Measurements from ENCODE around the gene TTC8. TPM values are rescaled to one million over a fixed set of nuclear protein-coding genes. Genes with fewer than 3 reads are reported as not detected.
"Not testable (repeated sequence)": the region's sequence is repeated elsewhere in the genome, so short reads cannot be mapped to it uniquely, and the experiment has no call there.

TTC8 gene
- 10 to 100 TPM; 35.9 to 39.7 (median 36.8) TPM for polyA plus RNA-seq (ENCODE audit: insufficient read length in 3 of 3)

DNA sequence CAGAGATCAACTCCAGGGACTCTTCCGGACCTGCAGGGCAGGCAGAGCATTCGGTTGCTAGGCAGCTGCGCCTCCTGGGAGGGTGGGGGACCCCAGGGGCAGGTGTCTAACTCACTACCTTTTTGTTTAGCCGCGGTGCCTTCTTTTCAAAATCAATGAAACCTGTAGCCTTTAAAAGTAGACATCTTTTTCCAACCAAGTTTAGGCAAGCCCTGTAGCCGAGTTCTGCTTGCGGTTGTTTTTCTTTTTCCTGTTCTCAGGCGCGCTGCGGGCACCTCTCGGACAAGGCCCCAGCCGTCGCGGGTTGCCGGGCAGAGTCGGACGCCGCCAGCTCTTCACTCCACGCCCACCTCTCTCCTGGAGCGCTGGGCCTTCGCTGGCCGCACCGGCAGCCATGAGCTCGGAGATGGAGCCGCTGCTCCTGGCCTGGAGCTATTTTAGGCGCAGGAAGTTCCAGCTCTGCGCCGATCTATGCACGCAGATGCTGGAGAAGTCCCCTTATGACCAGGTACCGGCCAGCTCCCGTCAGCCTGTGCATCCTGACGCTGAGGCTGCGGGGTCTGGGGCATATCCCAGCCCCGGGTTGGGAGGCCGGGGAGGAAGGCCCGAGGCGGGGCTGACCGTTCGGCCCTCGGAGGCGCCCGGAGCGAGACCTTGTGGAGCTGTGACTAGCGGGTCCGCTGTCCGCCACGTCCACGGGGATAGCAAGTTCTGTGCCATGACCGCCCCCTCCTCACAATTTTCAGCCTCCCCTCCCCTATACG is at the start of gene TTC8:
Gene TTC8, plus strand, starts transcription at position 338 of the 764 bp plus-strand sequence. Its CDS starts 57 bp downstream, at position 395.
- peak; percentile 80 to 88 (median 83) for DNase-seq (ENCODE audit: low read depth in 3 of 3, low spot score in 2 of 3)

DNA sequence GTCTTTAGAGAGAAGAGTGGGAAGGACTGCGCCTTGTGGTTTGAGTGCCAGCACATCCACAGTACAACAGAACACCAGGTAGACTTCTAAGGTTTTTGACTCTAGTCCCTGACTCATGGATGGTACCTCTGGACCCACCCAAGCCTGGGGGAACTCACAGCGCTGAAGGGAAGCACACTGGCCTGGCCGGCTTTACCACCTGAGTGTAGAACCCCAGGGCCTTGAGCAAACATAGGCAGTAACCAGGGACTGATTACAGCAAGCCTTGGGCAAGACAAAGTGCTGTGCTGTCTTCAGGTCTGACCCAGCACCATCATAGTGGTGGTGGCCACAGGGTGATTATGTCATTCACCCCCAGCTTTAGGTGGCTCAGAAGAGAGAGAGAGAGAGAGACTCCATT is 48.9 kb upstream of the TTC8 start:
- no peak for DNase-seq (ENCODE audit: low read depth in 3 of 3, low spot score in 2 of 3)

GRCh38 chr14:88785911-88786310 is 38.5 kb upstream of the TTC8 start:
- no peak for DNase-seq (ENCODE audit: low read depth in 3 of 3, low spot score in 2 of 3)

DNA sequence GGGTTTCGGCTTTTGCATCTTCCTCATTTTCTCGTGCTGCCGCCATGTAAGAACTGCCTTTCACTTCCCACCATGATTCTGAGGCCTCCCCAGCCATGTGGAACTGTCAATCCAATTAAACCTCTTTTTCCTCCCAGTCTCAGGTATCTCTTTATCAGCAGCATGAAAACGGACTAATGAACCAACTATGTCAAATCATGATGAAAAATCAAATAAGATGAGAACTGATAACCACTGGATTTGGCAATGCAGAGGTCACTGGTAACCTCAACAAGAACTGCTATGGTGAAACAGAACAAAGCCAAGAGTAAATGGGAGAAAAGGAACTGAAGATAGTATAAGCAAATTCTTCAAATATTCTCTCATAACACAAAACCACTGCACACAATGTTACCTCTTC is 37.7 kb upstream of the TTC8 start:
- no peak for DNase-seq (ENCODE audit: low read depth in 3 of 3, low spot score in 2 of 3)

GRCh38 chr14:88789573-88789972 is 34.9 kb upstream of the TTC8 start:
- DNase-seq (ENCODE audit: low read depth in 3 of 3, low spot score in 2 of 3), result not testable (repeated sequence)

DNA sequence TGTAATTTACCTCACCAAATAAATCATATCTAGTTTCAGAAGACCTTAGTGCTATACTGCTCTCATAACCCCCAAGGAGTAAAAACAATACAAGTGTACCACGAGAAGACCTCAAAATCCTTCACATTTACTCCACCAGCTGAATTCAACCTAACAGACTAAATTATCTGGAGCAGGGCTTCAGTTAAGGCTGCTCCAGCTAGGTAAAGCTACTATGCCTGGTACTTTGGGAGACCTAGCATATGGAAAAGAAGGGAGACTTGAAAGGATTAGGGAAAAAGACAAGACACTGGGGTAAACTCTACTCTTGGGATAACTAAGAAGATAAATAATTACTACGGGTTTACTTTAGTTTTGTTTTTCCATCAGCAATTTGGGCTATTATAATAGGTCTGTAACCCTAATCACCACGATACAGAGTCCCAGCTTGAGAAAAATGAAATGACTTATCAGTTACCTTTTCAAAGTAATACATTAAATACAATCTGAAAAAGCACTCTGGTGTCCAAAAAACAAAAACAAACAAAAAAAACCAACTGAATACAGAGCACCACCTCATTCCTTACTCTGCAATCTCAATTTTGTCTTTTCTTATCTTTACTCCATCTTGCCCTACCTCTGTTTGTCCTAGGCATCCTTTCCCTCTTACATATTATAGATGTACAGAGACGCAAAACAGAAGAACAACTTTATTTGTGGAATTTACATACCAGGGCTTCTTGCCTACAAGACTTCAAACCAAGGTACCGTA is 33.8 kb upstream of the TTC8 start:
- DNase-seq (ENCODE audit: low read depth in 3 of 3, low spot score in 2 of 3), result no peak

DNA sequence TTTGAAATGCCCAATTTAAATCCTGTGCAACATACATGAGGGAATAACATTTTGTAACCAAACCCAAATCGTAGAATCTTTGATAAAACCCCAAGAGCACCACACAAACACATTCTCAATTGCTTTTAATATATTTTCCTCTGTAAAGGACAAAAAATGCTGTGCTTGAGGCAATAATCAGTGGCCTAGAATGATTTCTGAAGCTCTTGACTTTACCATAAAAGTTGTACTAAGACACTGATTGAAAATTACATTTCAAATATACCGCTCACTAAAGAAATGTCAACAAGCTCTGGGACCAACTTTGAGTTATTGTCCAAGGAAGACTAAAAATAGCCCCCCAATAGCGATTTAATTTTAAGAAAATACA is 33.2 kb upstream of the TTC8 start:
- no peak for DNase-seq (ENCODE audit: low read depth in 3 of 3, low spot score in 2 of 3)

DNA sequence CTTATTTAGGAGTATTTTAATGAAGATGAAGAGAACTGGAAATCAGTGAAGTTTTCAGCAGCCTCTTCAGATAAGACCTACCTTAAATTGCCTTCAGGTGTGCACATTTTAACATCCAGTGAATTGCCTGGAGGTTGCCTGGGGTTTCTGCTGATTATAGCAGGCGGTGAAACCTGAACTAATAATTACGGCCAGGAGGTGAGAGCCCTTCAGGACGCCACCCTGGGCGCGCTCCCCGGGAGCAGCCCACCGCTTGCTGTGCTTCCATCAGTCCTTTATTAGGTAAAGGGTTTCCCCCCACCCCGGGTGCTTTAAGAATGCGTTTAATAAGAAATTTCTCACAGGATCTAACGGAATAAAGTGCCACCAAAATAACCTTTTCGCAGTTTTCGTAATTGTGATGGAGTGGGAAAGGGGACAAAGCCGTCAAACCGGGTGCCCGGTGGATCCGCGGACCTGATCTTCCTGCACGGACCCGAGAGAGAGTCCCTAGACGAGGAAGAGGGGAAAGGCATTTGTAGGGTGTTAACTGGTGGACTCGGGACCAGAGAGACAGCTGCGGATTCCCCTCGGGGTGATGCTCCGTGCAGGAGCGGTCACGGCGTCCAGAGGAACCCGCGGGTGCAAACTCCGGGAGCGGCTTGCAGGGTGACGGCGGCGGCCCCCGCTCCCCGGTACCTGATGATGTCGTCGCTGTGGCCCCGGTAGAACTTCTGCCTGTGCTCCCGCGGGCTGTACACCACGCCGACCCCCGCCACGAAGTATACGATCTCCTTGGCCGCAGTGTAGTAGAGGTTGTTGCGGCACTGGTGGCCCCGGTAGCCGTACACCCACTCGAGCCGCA is 32.6 kb upstream of the TTC8 start:
- no peak for DNase-seq (ENCODE audit: low read depth in 3 of 3, low spot score in 2 of 3)

DNA sequence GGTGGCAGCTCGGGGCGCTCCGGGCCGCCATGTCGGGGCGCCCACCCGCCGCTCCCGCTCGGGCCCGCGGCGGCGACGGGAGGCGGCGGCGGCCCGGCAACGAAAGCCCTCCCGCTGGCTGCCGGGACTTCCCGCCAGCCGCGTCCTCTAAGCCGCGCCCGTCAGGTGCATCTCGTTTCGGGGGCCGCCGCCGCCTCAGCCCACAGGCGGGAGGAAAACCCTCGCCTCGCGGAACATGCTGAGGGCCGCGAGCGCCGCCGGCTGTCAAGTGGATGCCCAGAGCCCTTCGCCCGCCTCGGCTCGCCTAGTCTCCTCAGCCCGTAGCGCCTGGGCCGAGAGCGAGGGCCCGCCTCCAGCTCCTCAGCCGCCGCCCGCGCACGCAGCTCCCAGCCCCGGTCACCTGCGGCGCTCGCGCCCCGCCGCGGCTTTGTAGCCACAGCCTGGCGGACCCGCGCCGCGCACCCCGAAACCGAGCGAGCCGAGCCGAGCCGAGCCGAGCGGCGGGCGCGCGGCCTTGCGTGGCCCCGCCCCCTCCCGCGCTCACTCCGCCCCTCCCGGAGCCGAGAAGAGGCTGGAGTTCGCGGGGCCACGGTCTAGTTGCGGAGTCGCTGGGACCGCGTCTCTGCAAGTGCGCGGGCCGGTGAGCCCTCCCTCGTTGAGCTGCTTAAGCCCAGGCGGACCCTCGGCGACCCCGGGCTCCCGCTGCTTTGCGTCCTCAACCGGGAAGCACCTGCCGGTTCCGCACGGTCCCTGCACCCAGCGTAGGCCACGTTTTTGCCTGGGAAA is 31.8 kb upstream of the TTC8 start, which contains the start of gene EML5:
Gene EML5, minus strand, starts transcription at position 481 of the 786 bp plus-strand sequence. Its CDS starts 450 bp downstream, at position 31.
- DNase-seq (ENCODE audit: low read depth in 3 of 3, low spot score in 2 of 3), result peak; percentile 18 to 60 (median 45)

DNA sequence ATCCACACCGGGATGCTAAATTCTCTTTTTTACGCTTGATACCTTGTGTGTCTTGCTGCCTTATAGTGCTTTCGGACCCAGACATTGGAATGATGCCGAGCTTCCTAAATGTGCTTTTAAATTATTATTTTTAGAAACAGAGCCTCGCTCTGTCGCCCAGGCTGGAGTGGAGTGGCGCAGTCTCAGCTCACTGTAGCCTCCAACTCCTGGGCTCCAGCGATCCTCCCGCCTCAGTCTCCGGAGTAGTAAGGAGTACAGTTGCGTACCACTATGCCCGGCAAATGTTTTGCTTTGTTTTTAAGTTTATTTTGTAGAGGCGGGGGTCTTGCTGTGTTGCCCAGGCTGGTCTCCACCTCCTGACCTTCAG is 31.2 kb upstream of the TTC8 start:
- DNase-seq (ENCODE audit: low read depth in 3 of 3, low spot score in 2 of 3), result no peak

DNA sequence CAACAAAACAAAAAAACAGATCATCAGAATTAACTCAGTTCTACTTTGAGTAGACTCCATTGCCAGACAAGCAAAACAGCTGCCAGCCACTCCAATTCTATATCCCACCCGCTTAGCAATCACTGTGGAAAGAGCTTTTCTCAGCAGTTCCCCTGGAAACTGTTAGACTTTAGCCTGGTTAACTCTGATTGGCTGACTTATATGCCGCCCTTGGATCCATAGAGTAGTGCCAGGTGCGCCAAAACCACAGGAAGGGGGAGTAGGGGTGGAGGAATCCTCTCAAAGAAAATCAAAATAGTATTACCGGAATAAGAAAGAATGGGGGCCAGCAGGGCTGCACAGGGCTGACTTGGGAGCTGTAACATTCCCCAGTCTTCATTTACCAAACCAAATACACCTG is 26.3 kb upstream of the TTC8 start:
- no peak for DNase-seq (ENCODE audit: low read depth in 3 of 3, low spot score in 2 of 3)

DNA sequence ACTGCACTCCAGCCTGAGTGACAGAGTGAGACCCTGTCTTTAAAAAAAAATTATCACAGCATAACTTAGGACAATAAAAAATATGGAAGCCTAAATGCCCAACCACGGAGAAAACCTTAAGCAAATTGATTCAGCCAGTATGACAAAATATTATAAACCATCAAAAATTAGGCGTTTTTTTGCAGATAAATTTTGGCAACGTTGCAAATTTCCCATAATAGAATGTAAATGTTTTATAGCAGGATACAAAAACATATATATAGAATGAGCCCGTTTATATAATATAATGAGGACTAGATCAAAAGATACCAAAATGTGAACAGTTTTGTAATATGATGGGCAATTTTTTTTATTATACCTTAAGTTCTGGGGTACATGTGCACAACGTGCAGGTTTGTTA is 24.9 kb upstream of the TTC8 start:
- no peak for DNase-seq (ENCODE audit: low read depth in 3 of 3, low spot score in 2 of 3)

GRCh38 chr14:88802596-88802995 is 21.9 kb upstream of the TTC8 start:
- DNase-seq (ENCODE audit: low read depth in 3 of 3, low spot score in 2 of 3), result no peak

- no peak for DNase-seq (ENCODE audit: low read depth in 3 of 3, low spot score in 2 of 3)
These were observed 20.4 kb upstream of the TTC8 start for GRCh38 chr14:88804035-88804434.

DNA sequence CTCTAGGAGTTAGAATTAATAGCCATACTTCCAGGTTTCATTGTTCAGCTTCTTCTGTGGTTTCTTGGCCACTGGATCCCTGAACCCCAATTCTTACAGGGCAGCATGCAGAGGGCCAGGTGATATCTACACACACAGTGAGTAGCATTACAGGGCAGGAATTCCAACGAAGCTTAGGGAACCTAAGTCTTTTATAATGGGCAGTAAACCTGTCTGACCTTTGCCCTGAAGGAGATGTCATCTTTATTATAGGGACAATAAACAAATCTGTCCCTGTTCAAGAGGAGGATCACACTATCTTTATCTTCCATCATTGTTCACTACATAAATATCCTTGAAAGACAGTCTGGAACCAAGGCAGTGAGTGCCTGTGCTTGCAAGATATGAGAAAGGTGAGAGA is 20.0 kb upstream of the TTC8 start:
- no peak for DNase-seq (ENCODE audit: low read depth in 3 of 3, low spot score in 2 of 3)

GRCh38 chr14:88808359-88808758 is 16.1 kb upstream of the TTC8 start:
- no peak for DNase-seq (ENCODE audit: low read depth in 3 of 3, low spot score in 2 of 3)

- DNase-seq (ENCODE audit: low read depth in 3 of 3, low spot score in 2 of 3), result no peak
These were observed 8.5 kb upstream of the TTC8 start for GRCh38 chr14:88815980-88816379.

DNA sequence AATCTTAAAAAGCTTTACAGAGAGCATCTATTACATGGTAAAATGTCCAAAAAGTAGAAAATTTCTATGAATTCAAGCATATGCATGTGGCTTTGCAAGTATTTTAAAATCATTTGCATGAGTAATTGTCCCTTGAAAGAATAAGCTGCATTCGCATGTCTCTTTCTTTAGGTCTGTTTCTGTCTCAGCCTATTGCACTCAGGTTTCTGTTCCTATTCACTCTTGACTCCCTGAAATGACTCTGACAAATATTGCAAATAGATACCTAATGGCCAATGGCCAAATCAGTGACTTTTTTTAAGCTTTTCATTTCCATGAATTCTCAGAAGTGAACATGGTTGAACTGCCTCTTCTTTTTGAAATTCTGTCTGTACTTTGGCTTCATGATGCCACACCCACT is 6.4 kb upstream of the TTC8 start:
- no peak for DNase-seq (ENCODE audit: low read depth in 3 of 3, low spot score in 2 of 3)

DNA sequence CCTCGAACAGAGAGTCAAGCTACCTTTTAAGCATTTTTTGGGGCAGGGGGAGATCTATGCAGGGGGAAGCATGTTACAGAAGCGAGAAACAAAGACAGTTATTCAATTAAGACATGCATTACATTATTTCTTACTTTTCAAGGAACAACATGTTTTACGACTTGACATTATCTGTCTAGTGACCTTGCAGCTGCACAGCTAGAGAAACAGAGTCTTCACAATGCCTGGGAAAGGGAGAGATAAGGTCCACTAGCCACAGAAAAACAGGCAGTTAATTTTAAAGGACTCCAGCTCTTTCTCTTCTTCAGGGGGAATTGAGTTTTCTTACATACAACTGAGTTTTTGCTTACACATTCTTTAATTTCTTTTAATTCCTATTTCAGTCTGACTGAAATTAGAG is 4.8 kb upstream of the TTC8 start:
- not testable (repeated sequence) for DNase-seq (ENCODE audit: low read depth in 3 of 3, low spot score in 2 of 3)

DNA sequence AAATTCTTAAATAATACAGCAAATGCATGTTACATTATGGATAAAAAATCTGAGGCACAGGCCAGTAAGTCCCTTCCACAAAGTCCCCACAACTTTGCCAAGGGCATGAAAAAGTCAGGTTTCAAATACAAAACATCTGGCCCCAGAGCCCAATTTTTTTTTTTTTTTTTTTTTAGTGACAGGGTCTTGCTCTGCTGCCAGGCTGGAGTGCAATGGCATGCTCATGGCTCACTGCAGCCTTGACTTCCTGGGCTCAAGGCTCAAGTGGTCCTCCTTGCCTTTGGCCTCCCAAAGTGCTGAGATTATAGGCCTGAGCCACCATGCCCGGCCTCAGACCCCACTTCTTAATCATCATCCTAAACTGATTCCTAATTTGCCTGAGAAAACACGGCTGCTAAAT is 3.1 kb upstream of the TTC8 start:
- no peak for DNase-seq (ENCODE audit: low read depth in 3 of 3, low spot score in 2 of 3)
